Measurements from ENCODE around the gene TXLNA. TPM values are rescaled to one million over a fixed set of nuclear protein-coding genes. Genes with fewer than 3 reads are reported as not detected.

The TXLNA gene
- total RNA-seq, 1 donor from 2014 or later = 37.2 TPM

- H3K36me3 Mint-ChIP-seq = peaks cover 10% of the 10 kb centered on the region
- DNase-seq (ENCODE audit: low spot score) = peak; percentile 81
- TF ChIP-seq EZH2 (IDR thresholded peaks at IDR 0.05) (no peak), EZH2phosphoT487 (IDR thresholded peaks at IDR 0.05) (no peak), CTCF (IDR thresholded peaks at IDR 0.05) (no peak)
- H3K4me1 ChIP-seq = peaks cover 25% of the 10 kb centered on the region
- H3F3A ChIP-seq (ENCODE audit: low read depth) = peaks cover 60% of the 10 kb centered on the region
- H3K4me3 Mint-ChIP-seq = peak within 1 kb of the TSS; percentile 84
- peak within 1 kb of the TSS; percentile 80 for H3K27ac Mint-ChIP-seq
- peak within 1 kb of the TSS; percentile 92 for H2AFZ ChIP-seq (replicated peaks)
- peaks cover 9% of the 10 kb centered on the region for H4K20me1 ChIP-seq (ENCODE audit: low read depth)
- peaks cover 11% of the 10 kb centered on the region for H3K27me3 ChIP-seq
- peaks cover 39% of the 10 kb centered on the region for H3K4me1 Mint-ChIP-seq
- no peaks in the 10 kb centered on the region for H3K9me3 ChIP-seq (ENCODE audit: low read depth)
- peaks cover 3% of the 10 kb centered on the region for H3K27me3 Mint-ChIP-seq (ENCODE audit: insufficient read depth, low read depth)
- H3K4me2 ChIP-seq = peak within 1 kb of the TSS; percentile 80
- H3K27ac ChIP-seq = peak within 1 kb of the TSS; percentile 38
- H3K9ac ChIP-seq = no peak within 1 kb of the TSS
- H3K4me3 ChIP-seq = peak within 1 kb of the TSS; percentile 68
- no peaks in the 10 kb centered on the region for H3K9me3 Mint-ChIP-seq
- H3K79me2 ChIP-seq (ENCODE audit: low read depth) = no peaks in the 10 kb centered on the region
- no peaks in the 10 kb centered on the region for H3K36me3 ChIP-seq
These were observed 20.9 kb downstream of the TXLNA start, which contains the start of gene CCDC28B for GRCh38 chr1:32200226-32201010. CCDC28B (plus strand) TSS chr1:32200595; CDS start chr1:32201936, 1,341 bp downstream.

- H3K27ac ChIP-seq = no peak overlapping the region
- no peaks in the 10 kb centered on the region for H3K9me3 Mint-ChIP-seq
- DNase-seq (ENCODE audit: low spot score) = peak; percentile 81
- H3K9me3 ChIP-seq (ENCODE audit: low read depth) = no peaks in the 10 kb centered on the region
- H3K27me3 ChIP-seq = peaks cover 11% of the 10 kb centered on the region
- H3K27me3 Mint-ChIP-seq (ENCODE audit: insufficient read depth, low read depth) = peaks cover 6% of the 10 kb centered on the region
- H3K4me1 ChIP-seq = peaks cover 27% of the 10 kb centered on the region
- peaks cover 9% of the 10 kb centered on the region for H3K36me3 Mint-ChIP-seq
- no peaks in the 10 kb centered on the region for H3K79me2 ChIP-seq (ENCODE audit: low read depth)
- no peak overlapping the region for H2AFZ ChIP-seq (replicated peaks)
- peaks cover 9% of the 10 kb centered on the region for H4K20me1 ChIP-seq (ENCODE audit: low read depth)
- peak overlapping the region; percentile 80 for H3K4me2 ChIP-seq
- peaks cover 42% of the 10 kb centered on the region for H3K4me1 Mint-ChIP-seq
- H3F3A ChIP-seq (ENCODE audit: low read depth) = peaks cover 58% of the 10 kb centered on the region
- H3K9ac ChIP-seq = no peak overlapping the region
- no peaks in the 10 kb centered on the region for H3K36me3 ChIP-seq
- TF ChIP-seq CTCF (IDR thresholded peaks at IDR 0.05) (peak; percentile 42), EZH2 (IDR thresholded peaks at IDR 0.05) (no peak)
- peak overlapping the region; percentile 84 for H3K4me3 Mint-ChIP-seq
- peak overlapping the region; percentile 68 for H3K4me3 ChIP-seq
- H3K27ac Mint-ChIP-seq = no peak overlapping the region
These were observed 21.8 kb downstream of the TXLNA start for GRCh38 chr1:32201011-32201855.

- no peaks in the 10 kb centered on the region for H3K9me3 Mint-ChIP-seq
- TF ChIP-seq CTCF (IDR thresholded peaks at IDR 0.05) (no peak), EZH2phosphoT487 (IDR thresholded peaks at IDR 0.05) (no peak), EZH2 (IDR thresholded peaks at IDR 0.05) (no peak)
- Histone ChIP-seq H3K27me3 (peaks cover 11% of the 10 kb centered on the region), H3K79me2 (ENCODE audit: low read depth) (no peaks in the 10 kb centered on the region), H2AFZ (replicated peaks) (peak overlapping the region; percentile 86), H3F3A (ENCODE audit: low read depth) (peaks cover 34% of the 10 kb centered on the region), H3K4me2 (peak overlapping the region; percentile 94), H3K9me3 (ENCODE audit: low read depth) (no peaks in the 10 kb centered on the region), H3K4me1 (peaks cover 12% of the 10 kb centered on the region), H3K27ac (no peak overlapping the region), H3K36me3 (no peaks in the 10 kb centered on the region), H3K4me3 (peak overlapping the region; percentile 83), H3K9ac (peak overlapping the region; percentile 22), H4K20me1 (ENCODE audit: low read depth) (no peaks in the 10 kb centered on the region)
- no peak overlapping the region for H3K27ac Mint-ChIP-seq
- peaks cover 9% of the 10 kb centered on the region for H3K36me3 Mint-ChIP-seq
- H3K27me3 Mint-ChIP-seq (ENCODE audit: insufficient read depth, low read depth) = peaks cover 6% of the 10 kb centered on the region
- H3K4me1 Mint-ChIP-seq = peaks cover 33% of the 10 kb centered on the region
- H3K4me3 Mint-ChIP-seq = peak overlapping the region; percentile 92
- DNase-seq (ENCODE audit: low spot score) = no peak
These were observed 25.5 kb downstream of the TXLNA start for GRCh38 chr1:32204943-32205361.
